Fibroblast of villous mesenchyme (primary cell): Measurements from ENCODE around the gene ULK2. TPM values are rescaled to one million over a fixed set of nuclear protein-coding genes. Genes with fewer than 3 reads are reported as not detected.
A peak's percentile ranks its signal among the peaks of the same experiment; 100 is the strongest.
"Not testable (repeated sequence)": the region's sequence is repeated elsewhere in the genome, so short reads cannot be mapped to it uniquely, and the experiment has no call there.

Experiments
- DNase-seq: peaks from one replicate; pipeline ENCODE4 v3.0.0-alpha.2; 2010; ENCODE audit warnings: low read depth
- H3K4me3 ChIP-seq: 2 replicates; pipeline ENCODE4 v1.5.1; 2011; ENCODE audit warnings: low read depth, mild to moderate bottlenecking, low read length
- CTCF ChIP-seq: IDR thresholded peaks from 2 replicates; pipeline ENCODE4 v1.5.1; 2012; ENCODE audit warnings: low read depth, mild to moderate bottlenecking, low read length; ENCODE audit not compliant: insufficient read depth
- total RNA-seq: library from RNA; depleted of rRNA; stranded (reverse); fragments of >200 nt; gene quantifications from 2 replicates; pipeline ENCODE4 v1.2.3, GENCODE V29; 2012

The ULK2 gene
- total RNA-seq, 1 donor = 16.8 TPM

- TF ChIP-seq CTCF = no peak
- DNase-seq = no peak
- no peak overlapping the region for H3K4me3 ChIP-seq
Measured at GRCh38 chr17:19770985-19771735, 96.6 kb downstream of the ULK2 start.

DNA sequence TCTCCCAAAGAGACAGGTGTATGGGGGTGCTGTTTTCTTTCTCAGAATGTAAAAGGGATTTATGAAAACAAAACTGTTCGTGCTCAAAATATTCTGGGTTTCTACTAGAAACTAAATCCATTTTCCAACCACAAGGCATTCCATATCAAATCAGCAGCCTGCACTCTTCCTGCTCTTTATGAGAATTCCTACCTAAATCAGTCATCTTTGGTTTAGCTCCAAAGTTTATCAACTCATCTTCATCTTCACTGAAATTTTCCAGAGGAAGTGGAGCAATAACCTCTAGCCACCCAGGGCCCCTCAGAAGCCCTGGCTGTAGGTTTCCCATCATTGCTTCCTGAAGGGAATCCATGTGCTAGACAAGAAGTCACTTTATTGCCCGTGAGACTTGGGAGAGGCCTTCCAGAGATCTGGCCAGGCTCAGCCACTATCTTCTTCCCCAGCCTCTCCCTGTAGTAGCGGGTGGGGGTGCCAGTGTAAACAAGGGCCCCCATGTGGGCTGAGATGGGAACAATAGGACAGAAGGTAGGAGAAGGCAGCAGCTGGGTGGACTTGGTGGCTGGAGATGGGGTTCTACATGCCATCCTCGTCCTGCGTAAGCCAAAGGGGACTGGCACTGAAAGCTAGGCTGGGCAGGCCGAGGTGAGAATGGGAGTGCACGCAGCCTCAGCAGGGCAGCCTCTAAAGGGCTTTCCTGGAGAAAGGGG is 97.6 kb downstream of the ULK2 start:
- TF ChIP-seq CTCF = no peak
- H3K4me3 ChIP-seq = no peak overlapping the region
- DNase-seq = peak; percentile 98

DNA sequence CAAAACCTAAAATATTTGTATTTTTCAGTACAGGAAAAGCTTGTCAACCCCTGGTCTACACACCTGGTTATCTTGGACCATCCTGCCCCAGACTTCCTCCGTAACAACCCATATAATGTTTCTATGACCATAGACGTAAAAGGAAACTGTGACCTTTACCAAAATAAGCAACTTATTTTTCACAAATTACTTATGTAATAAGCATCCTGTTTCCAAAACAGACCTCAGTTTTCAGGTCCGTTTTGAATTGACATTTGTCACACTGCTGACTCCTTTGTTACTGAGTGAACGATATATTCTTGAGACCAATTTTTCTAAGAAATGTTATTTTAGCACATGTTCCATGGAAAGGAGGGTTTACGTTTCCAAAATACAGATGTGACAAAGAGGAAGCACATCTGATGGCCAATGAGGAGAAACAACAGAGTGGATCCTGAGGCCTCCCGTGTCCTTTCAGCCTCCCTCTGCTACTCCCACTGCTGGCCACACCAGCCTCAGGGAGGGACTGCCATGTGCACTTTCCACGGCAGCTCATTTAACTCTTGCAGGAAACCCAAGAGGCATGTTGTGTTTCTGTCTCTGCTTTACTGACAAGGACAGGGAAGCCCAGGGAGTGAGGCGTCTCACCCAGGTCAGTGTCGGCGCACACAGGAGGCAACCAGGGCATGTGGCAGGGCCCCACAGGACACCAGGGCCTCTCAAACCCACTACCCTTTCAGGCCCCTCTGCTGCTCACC is 99.5 kb downstream of the ULK2 start:
- no peak overlapping the region for H3K4me3 ChIP-seq
- TF ChIP-seq CTCF = no peak
- no peak for DNase-seq

DNA sequence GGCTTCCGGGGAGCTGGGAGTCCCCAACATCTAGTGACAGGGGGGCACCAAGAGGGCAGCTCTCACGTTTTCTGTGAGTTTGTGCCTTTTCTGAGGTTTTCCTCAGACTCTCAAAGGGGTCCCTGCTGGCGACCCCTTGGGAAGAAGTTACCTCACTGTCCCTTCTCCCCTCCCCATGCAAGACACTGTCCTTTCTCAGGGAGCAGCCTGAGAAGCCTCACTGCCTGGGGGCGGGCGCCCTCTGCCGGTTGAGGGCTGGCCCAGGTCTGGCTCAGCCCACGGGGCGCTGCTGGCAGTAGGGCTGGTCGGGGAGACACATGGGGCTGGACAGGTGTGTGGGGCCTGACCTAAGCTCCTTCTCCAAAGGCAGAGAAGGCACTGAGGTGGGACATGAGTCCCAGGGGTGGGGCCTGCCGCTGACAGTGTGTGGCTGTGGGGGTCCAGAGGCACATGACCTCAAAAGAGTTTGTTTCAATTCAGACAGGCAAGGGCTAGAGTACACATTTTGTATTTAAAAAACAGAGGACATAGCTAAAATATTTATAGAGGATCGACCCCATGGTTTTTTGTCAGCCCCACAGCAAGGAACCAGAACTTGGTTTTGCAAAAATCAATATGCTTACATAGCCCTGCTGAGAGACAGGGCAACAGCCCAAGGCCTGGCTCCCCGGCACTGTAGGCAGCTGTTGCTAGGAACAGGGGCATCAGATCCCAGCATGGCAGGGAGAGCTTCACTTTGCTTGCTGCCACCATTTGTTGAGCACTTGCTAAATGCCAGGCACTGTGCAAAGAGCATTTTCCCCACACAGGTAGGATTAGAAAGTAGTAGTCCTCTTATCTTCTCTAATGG is 101.1 kb downstream of the ULK2 start:
- H3K4me3 ChIP-seq = no peak overlapping the region
- TF ChIP-seq CTCF = peak; percentile 99
- DNase-seq = peak; percentile 62

DNA sequence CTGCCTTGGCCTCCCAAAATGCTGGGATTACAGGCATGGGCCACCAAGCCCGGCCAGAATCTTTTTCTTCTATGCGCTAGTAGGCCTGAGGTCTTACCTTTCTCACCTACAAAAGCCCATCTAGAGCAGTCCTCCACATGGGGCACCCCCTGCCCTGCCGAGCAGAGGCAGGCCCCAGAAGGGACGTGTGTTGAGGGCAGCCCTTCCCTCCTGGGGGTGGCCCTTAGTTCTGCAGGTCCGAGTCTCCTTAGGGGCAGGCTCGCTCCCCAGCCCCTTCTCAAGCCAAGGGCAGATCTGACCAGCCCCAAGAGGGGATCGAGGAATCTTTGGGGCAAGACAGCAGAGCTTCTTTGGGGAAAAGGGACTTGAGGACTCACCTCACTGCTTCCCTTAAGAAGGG is 101.7 kb downstream of the ULK2 start:
- H3K4me3 ChIP-seq = no peak overlapping the region
- no peak for TF ChIP-seq CTCF
- no peak for DNase-seq

GRCh38 chr17:19763991-19764390 is 103.7 kb downstream of the ULK2 start:
- H3K4me3 ChIP-seq, DNase-seq: not testable (repeated sequence)

DNA sequence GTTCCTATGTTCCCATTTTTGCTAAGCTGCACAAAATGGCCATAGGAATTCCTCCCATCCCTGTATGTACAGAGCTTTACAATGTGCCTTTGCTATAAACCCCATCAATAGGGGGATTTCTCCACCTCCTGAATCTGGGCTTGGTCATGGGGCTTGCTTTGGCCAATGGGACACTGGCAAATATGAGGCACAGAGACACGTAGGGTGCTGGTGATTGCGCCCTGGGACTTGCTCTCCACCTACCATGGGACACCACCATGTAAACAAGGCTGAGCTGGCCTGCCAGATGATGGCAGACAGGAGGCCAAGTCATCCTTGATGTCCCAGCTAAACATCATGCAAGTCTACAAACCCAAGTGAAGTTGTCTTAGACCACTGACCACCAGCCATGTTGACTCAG is 104.3 kb downstream of the ULK2 start:
- no peak for TF ChIP-seq CTCF
- no peak overlapping the region for H3K4me3 ChIP-seq
- DNase-seq = no peak
